Stomach (tissue), 4 donors: ENCODE results near the gene MYBBP1A.

Source experiments
- CTCF ChIP-seq, 7 experiments: fragments of 450-650 bp in 4 of 7; fragments of 200-600 bp in 3 of 7; sonication (generic) in 3 of 7; IDR thresholded peaks; one replicate each; pipeline ENCODE4 v1.5.1; 2016 to 2019; ENCODE audit warnings: antibody characterized with exemption in 7 of 7, control low read depth in 2 of 7, mild to moderate bottlenecking in 1 of 7
- EP300 ChIP-seq: sonication (generic); formaldehyde crosslinking; IDR thresholded peaks from one replicate; pipeline ENCODE4 v1.6.1; 2017; ENCODE audit warnings: antibody characterized with exemption
- POLR2A ChIP-seq, 4 donors: fragments of 450-650 bp; IDR thresholded peaks; one replicate each; pipeline ENCODE4 v1.6.1; 2016; ENCODE audit warnings: antibody characterized with exemption in 4 of 4, control low read depth in 2 of 4, mild to moderate bottlenecking in 1 of 4, moderate library complexity in 1 of 4
- POLR2AphosphoS5 ChIP-seq, 3 donors: sonication (generic); formaldehyde crosslinking; IDR thresholded peaks; one replicate each; pipeline ENCODE4 v1.6.1; 2016; ENCODE audit warnings: antibody characterized with exemption in 3 of 3

- TF ChIP-seq CTCF (IDR thresholded peaks at IDR 0.05) (no peak), POLR2AphosphoS5 (IDR thresholded peaks at IDR 0.05) (no peak), POLR2A (IDR thresholded peaks at IDR 0.05) (no peak), EP300 (no peak)
Observed at GRCh38 chr17:4596636-4597380, 41.6 kb upstream of the MYBBP1A start.
